GM04504 (cell line): ENCODE results near the gene OGFR.

Source experiments
- DNase-seq: peaks from one replicate; pipeline ENCODE4 v3.0.0-alpha.2; 2012; ENCODE audit warnings: low read depth

OGFR gene

DNA sequence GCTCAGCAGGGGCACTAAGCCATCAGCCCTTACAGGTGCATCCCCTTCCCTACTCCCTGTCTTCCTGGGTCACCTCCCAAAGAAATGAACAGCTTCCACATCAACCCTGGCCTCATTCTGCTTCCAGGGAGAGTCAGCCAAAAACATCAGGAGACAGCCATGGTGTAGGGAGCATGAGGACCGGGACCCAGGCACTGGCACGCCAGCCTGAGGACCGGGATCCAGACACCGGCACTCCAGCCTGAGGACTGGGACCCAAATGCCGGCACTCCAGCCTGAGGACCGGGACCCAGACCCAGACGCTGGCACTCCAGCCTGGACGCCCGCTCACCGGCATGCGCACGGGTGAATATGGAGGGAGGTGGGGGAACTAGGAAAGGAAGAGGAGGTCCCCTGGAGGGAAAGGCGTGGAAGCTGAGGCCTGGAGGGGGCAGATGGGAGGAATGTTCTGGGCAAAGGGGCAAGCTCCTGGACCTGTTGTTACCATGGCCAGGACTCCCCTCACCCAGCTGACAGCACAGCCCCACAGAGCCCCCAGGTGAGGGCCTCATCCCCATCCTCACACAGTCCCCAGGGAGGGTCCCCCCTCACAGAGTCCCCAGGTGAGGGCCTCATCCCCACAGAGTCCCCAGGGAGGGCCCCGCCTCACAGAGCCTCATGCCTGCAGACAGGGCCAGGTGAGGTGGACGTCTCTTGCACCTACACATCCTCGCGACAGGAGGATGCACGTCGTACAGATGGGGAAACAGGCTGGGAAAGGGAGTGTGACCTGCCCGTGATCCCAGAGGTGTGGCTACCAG, 34.3 kb upstream of the OGFR start:
- no peak for DNase-seq

DNA sequence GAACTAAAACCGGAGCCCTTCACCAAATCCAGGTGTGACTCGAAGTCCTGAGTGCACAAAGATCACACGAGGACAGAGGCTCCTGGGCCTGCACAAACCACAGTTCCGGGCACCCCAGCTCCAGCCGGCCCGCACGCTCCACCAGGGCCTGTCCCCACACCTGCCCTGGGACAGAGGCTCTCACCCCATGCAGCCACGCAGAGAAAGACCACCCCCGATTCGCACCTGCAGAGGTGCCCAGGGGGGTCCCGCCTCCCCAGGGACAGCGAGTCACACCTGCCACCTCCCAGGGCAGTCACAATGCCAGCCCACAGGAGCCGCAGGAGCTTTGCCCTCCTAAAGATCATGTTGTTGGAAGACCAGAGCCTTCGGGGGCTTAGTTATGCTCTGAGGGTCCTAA, 33.7 kb upstream of the OGFR start:
- no peak for DNase-seq

DNA sequence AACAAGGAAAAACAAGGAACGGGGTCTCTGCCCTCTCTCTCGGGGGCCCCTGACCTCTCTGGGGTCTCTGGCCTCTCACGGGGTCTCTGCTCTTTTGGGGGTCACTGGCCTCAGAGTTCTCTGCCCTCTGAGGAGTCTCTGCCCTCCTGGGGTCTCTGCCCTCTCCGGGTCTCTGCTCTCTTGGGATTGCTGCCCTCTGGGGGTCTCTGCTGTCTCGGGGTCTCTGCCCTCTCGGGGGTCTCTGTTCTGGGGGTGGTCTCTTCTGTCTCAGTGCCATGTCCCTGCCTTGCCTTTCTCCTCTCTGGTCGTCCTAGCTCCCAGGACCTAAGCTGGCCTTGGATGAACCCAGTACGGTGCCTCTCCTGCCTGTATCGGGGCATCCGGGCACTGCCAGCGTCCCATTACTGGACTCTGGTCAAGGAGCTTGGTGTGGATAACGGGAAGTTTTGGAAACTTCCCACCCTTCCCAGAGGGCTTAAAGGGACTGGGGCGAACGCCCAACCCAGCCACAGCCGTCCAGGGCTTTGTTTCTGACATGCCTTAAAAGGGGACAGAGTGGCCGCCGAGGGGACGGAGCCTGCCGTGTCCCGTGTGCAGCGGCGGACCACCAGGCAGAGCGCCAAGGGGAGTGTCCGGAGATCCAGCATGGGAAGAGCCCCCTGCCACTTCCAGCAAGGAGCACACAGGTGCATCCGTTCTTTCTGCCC, 33.1 kb upstream of the OGFR start:
- DNase-seq: no peak

DNA sequence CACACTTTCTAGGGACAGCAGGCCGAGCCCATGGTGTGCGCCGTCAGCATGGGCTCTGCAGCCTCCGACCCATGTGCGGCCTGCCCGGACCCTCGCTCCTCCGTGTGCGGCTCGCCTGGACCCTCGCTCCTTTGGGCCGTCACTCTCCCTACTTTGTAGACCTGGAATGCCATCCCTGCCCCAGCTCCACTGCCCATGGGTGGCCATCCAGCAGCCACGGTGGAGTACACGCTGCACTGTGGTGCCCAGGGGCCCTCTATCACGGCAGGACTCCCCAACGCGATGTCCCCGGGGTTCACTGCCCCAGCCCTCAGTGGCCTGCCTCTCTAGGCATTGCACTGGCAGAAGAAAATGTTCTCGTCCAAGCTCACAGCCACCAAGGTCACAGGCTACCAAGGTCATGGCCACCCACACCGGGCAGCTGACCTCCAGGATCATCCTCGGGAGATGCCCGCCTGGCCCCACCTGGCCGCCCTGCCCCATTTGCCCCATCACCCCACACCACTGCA, 32.5 kb upstream of the OGFR start:
- no peak for DNase-seq

DNA sequence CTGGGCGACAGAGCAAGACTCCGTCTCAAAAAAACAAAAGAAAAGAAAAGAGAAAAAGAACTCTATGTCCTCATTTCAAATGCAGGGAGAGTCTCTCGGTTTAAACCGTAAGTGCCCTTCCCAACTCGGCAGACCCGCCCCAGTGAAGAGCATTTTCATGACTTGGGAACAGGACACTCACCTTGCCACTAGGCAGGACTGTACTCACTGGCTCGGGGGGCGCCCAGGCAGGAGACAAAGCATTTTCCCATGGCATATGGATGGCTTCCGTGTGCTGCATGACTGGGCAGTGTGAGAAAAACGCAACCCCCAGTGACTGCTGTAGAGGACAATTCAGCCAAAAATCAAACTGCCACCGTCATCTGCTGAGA, 32.0 kb upstream of the OGFR start:
- DNase-seq: no peak

DNA sequence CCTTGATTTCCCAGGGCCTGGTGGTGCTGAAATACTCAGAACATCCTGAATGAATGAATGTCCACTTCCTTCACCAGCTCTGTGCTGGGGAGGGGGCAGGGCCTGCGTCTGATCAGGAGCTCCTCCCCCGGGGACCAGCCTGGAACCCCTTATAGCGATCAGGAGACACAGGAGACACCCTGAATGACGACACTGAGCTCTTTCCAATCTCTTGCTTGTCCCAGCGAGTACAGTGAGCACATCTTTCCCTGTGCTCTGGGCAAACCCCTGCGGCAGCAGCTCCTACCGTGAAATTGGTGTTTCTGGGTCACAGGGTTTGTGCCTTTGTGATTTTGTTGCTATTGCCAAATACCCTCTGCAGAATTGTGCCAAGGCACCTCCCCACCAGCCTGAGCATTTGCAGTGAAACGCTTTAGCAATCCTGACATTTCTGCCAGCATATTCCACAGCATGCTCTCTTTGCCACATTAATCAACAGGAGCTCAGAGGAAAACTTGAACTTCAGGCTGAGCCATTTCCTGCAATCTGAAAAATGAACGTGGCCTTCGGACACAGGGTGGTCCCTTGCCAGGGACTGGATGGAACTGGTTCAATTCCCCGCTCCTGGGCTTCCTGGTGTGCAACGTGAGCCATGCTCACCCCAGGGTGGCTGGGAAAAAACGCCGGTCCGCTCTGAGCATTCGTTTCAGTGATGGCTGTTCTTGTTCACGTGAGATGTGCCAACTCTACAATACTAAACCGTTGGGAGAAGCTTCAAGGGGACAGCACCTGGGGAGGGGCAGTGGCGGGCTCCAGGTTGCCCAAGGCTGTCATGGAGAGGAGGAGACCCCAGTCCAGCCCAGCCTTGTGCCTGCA, 31.4 kb upstream of the OGFR start:
- DNase-seq: no peak

DNA sequence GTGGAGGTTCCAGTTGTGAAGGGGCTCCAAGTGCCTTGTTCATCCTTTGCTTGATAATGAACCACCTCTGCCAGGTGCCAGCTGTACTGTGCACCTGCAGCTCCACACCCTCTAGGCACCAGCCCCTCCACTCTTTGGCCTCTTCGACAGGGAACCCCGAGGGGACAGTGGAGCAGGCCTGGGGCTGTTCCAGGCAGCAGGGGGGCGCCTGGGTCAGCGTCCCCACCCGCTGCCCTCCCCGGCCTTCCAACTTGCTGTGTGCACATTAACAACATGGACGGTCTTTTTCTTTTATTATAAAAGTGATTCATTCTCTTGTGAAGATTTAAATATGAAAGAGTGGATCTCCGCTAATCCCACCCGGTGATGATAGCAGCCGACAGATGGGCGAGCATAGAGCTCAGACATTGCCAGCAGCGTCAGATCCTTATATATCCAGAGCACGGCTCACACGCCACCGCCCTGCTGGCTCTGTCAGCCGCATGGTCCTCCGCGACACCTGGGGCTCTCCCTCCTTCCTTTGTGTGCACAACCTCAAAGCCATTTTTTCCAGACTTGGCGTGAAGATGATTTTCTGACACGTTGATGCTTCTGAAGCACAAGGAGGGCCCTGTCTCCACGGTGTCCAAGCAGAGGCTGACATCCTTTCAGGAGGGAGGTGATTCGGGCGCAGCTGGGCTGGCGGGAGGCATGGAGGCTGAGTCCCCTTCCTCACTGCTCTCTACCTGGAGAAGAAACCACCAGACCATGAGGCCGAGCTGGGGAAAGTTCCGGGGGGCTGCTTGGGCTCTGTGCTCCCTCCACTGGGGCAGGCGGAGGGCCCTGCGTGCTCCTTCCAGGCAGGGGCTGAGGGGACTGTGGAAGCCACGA, 30.6 kb upstream of the OGFR start:
- DNase-seq: no peak

DNA sequence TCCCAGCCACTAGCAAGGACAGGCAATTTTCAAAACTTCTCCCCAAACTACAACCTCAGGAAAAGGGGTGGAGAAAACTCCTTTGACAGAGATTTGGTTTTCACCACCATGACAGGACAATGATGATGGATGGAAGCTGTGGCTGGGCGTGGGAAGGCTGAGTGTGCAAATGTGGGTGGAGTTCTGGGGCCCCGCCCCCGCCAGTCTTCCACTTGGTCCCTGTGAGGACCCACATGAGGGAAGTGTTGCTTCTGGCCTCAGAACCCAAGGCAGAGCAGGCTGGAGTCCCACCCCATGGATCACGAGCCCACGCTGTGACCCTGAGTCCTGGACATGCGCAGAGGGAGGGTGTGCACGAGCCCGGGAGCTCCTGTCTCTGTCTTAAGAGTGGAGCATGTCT, 29.9 kb upstream of the OGFR start:
- DNase-seq: no peak

DNA sequence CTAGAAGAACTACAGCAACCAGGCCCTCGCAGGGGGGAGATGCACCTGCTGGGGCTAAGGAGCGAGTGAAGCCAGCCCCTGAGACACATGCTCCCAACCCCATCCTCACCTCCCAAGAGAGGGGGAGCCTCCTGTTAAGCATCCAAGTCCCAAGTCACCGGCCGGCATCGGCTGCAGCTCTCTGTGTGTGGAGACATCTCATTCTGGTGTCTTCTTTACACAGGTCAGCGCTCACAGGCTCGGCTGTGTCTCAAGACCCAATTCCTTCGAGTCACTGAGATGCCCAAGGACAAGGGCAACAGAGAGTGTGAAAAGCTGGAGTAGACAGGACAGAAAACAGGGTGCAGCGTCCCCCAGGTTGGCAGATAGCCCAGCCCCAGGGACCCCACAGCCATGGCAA, 29.4 kb upstream of the OGFR start:
- DNase-seq: no peak

DNA sequence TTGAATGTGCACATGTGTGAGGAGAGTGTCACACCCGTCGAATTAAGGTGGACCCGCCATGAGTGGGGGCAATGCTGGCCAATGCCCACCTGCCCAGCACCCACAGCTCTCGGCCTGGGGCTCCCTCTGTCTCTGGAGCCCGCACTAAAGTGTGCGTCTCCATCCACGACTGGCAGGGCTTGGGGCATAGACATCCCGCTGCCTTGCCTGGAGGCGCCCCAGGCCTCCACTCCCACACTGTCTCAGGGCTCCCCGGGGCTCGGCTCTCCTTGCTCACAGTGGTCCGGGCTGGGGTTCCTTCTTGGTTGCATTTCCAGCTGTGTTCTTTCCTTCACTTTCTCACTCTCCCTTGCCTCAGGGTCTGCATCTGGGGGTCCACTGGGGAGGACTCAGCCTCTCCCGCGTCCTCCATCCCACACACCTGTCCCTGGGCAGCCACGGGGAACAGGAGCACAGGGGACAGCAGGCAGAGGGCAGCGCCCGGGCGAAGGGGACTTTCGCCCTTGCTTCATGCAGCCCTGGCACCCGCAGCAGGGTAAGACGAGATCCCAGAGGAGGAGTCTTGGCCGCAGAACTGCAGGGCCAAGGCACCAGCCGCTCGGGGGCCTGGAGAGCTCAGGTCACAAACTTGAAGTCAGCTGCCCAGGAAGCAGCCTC, 28.5 kb upstream of the OGFR start:
- no peak for DNase-seq

DNA sequence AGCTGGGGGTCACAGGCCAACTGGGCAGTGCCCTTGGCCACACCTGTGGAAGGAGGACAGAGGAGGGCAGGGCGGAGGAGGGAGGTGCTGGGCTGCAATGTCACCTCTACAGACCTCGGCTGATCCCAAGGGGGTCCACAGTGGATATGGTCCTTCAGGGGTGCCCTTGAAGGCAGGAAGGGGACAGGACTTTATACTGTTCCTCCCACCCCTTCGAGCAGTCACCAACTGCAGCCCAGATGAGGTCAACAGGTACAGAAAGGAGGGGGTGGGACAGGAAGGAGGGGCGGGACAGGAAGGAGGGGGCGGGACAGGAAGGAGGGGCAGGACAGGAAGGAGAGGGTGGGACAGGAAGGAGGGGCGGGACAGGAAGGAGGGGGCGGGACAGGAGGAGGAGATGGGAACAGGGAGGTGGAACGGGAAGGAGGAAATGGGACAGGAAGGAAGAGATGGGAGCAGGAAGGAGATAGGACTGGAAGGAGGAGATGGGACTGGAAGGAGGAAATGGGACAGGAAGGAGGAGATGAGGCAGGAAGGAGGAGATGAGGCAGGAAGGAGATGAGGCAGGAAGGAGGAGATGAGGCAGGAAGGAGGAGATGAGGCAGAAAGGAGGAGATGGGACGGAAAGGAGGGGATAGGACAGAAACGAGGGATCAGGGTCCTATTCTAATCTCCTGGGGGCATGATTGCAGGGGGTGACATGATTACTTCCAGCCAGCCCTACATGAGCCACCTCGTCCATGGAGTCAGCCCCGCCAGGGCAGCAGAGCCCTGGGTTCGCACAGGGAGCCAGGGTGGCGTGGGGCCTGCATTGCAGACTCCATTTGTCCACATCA, 27.7 kb upstream of the OGFR start:
- DNase-seq: no peak

DNA sequence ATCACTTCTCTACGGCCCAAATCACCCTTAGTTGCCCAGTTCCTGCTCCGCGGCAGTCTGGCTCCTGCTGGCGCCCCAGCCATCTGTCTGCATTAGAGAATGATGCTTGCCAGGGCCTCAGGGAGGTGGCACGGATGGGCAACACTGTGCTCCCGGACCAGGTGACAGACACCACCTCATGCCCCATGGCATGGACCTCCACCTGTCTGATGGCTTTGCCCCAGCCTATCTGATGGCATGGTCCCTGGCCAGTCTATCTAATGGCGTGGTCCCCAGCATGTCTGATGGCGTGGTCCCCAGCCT, 27.2 kb upstream of the OGFR start:
- DNase-seq: no peak

DNA sequence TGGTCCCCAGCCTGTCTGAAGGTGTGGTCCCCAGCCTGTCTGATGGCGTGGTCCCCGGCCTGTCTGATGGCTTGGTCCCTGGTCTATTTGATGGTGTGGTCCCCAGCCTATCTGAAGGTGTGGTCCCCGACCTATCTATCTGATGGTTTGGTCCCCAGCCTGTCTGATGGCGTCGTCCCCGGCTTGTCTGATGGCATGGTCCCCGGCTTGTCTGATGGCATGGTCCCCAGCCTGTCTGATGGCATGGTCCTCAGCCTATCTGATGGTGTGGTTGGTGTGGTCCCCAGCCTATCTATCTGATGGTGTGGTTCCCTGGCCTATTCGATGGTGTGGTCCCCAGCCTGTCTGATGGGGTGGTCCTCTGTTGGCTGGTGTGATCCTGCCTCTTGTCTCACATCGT, 26.6 kb upstream of the OGFR start:
- no peak for DNase-seq

DNA sequence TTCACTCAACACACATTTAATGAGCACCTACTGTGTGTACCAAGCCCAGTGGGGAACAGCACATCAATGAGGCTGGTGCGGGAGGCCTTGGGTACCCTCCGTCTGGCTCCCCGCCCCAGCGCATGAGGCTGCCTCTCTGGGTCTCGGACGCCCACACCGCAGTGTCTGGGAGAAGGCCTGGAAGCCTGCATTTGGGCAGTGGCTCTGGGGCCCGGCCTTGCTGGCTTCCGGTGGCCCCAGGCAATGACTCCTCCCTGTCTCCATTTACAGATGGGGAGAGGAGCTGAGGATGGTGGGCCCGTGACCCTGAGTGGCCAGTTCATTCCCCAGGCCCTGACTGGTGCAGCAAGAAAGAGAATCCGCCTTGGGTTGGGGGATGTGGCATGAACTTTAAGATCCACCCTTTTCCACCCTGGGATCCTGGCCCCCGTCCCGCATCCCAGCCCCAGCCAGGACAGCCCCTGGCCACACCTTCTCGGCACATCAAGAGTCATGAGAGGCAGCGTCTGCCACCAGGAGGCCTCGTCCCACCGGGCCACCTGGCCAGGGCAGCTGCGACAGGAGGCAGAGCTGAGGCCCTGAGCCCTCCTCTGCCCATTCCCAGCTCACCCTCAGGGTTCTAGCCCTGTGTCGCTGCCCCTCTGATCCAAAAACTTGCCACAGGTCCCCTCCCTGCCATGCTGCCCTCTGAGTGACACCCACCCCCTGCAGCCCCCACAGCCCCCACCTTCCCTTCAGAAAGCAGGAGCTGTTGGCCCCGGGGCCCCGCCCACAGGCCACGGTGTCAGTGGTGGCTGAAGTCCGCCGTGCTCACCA, 25.8 kb upstream of the OGFR start:
- no peak for DNase-seq

DNA sequence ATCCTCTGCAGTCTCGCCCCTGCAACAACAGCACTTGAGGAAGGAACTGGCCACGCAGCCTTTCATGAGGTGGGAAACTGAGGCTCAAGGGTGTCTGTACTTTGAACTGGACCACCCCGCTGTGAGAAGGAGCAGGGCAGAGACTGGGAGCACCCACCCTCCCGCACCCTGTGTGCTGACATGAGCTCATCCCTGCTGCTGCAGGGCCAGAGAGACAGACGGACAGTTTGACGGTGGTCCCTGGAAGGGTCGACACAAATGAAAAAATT, 25.3 kb upstream of the OGFR start:
- no peak for DNase-seq

DNA sequence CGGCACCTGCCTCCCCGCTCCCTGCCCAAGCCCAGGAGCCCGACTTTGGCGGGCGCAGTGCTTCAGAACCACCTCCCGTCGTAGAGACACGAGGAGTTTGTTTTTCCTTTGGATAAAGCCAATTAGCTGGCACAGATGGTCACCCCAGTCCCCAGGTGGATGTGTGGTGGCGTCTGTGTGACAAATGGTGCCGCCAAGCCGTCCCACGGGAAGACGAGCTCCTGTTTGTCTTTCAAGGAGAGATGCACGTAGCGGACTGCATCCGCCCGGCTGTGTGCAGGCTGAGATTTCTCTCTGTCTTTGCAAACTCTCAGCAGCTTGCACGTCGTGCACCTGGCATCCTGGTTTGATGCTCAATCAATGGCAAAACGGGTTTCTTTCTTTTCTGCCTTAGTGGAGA, 24.4 kb upstream of the OGFR start:
- DNase-seq: no peak

DNA sequence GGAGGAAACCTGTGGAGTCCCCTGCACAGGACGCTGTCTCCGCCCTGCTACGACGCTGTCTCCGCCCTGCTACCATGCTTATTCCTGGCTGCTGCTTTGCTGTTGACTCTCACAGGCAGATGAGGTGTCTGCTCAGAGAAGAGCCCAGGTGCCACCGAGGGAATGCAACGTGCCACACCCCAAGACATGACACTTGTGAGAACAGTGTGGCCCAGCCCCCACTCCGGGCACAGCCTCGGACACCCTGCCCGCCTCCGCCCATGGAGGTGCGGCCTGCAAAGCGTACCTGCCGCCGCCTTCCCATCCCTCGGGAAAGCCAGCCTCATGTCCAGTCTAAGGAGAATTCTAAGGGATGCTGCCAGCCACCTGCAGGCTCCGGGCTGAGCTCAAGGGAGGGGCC, 23.9 kb upstream of the OGFR start:
- no peak for DNase-seq

DNA sequence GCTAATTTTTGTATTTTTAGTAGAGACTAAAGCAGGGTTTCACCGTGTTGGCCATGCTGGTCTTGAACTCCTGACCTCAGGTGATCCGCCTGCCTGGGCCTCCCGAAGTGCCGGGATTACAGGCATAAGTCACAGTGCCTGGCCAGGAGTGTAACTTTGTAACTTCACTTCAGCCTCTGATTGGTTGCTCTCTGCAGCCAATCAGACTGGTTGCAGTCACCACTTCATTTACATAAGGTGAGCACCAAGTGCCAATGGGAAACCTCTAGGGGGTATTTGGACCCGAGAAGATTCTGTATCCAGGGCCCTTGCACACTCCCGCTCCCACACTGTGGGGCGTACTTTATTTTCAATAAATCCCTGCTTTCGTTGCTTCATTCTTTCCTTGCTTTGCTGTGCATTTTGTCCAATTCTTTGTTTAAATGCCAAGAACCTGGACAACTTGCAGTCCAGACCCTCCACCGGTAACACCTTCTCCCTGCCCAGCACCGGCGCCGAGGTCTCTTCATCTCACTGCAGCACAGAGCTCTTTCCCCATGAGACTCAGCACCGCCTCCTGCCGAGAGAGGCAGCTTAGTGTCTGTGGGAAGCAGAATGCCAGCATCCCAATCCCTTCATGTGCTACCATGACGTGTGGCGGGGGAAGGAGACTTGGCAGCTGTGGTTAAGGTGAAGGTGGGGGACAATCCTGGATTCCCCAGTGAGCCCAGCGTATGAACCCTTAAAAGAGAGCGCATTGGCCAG, 22.3 kb upstream of the OGFR start:
- no peak for DNase-seq

DNA sequence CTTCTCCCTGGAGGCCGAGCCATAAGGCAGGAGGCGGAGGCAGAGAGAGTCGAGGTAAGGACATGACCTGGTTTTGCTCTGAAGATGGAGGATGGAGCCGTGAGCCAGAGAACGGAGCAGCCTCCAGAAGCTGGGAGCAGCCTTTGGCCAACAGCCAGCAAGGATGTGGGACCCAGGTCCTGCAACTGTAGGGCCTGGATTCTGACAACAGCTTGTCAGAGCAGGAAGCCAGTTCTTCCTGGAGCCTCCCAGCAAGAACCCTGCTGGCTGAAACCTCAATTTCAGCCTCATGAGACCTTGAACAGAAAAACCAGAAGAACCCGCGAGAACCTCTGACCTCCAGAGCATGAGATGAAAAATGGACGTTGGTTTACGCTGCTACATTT, 21.7 kb upstream of the OGFR start:
- DNase-seq: no peak
